Suprapubic skin (tissue), 3 donors: ENCODE measurements around the gene CACNA1A.

Source experiments
- CTCF ChIP-seq, 2 donors: fragments of 200-600 bp in 1 of 2; fragments of 450-650 bp in 1 of 2; sonication (generic) in 1 of 2; IDR thresholded peaks; one replicate each; pipeline ENCODE4 v1.5.1; 2016 to 2019; ENCODE audit warnings: antibody characterized with exemption in 2 of 2, mild to moderate bottlenecking in 1 of 2, moderate library complexity in 1 of 2
- POLR2A ChIP-seq, 2 donors: fragments of 450-650 bp; IDR thresholded peaks; one replicate each; pipeline ENCODE4 v1.6.1; 2017; ENCODE audit warnings: antibody characterized with exemption in 2 of 2, mild to moderate bottlenecking in 2 of 2, moderate library complexity in 2 of 2

DNA sequence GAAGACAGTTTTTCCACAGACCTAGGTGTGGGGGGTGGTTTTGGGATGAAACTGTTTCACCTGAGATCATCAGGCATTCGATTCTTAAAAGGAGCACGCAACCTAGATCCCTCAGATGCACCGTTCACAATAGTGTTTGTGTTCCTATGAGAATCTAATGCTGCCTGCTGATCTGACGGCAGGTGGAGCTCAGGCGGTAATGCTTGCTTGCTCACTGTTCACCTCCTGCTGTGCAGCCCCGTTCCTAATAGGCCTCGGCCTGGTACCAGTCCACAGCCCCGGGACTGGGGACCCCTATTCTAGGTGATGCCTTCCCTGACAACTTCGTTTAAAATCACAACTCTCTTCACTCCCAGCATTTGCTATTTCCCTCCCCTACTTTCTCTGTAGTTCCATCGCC is 206.4 kb downstream of the CACNA1A start:
- no peak for TF ChIP-seq POLR2A (IDR thresholded peaks at IDR 0.05)
- TF ChIP-seq CTCF (IDR thresholded peaks at IDR 0.05): no peak
